Liver (tissue), 2 donors: ENCODE results near the gene RAB28.

Source experiments
- ATF3 ChIP-seq: IDR thresholded peaks from 2 replicates; pipeline ENCODE4 v1.6.1; 2016; ENCODE audit warnings: antibody characterized with exemption
- EGR1 ChIP-seq, 2 donors: IDR thresholded peaks; 2 replicates each; pipeline ENCODE4 v1.6.1; 2016 to 2018; ENCODE audit warnings: antibody characterized with exemption in 2 of 2, low read depth in 2 of 2
- REST ChIP-seq: IDR thresholded peaks from 2 replicates; pipeline ENCODE4 v1.6.1; 2016; ENCODE audit warnings: antibody characterized with exemption, mild to moderate bottlenecking
- donor health status: healthy.

- TF ChIP-seq ATF3 (no peak), EGR1 (IDR thresholded peaks at IDR 0.05; ENCODE audit: low read depth in 2 of 2) (no peak), REST (no peak)
These were observed 42.5 kb upstream of the RAB28 start for GRCh38 chr4:13526658-13527057.
